Vagina (tissue), 2 donors: Measurements from ENCODE around the gene LYPD6.

Experiments used
- POLR2AphosphoS5 ChIP-seq, 2 donors: sonication (generic); formaldehyde crosslinking; IDR thresholded peaks; one replicate each; pipeline ENCODE4 v1.9.0; 2017; ENCODE audit warnings: antibody characterized with exemption in 2 of 2, mild to moderate bottlenecking in 2 of 2, low read depth in 1 of 2; ENCODE audit not compliant: insufficient read depth in 1 of 2
- TF ChIP-seq, protein P1 (sequence below), 3 experiments: fragments of 450-650 bp in 2 of 3; fragments of 200-600 bp in 1 of 3; sonication (generic) in 1 of 3; IDR thresholded peaks; one replicate each; pipeline ENCODE4 v1.5.1; 2017 to 2019; ENCODE audit warnings: antibody characterized with exemption in 3 of 3, mild to moderate bottlenecking in 2 of 3, moderate library complexity in 2 of 3

DNA sequence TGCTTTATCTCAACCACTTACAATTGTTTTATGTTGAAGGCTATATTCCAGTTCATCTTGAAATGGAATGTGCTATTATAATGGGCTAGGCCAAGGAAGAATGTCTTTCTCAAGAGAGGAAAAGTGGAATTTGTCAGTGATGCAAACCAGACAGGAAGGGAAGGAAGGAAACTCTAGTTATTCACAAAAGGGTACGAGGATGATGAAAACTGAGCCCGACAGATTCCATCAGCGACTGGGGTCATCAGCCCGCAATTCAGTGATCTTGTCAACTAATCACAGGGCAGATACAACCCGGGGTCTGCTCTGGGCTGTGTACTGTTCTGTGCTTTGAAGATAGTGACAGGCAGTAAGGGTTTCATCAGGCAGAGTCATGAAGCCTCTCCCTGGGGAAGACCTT lies 23.4 kb upstream of the LYPD6 start:
- TF ChIP-seq, protein P1, sequence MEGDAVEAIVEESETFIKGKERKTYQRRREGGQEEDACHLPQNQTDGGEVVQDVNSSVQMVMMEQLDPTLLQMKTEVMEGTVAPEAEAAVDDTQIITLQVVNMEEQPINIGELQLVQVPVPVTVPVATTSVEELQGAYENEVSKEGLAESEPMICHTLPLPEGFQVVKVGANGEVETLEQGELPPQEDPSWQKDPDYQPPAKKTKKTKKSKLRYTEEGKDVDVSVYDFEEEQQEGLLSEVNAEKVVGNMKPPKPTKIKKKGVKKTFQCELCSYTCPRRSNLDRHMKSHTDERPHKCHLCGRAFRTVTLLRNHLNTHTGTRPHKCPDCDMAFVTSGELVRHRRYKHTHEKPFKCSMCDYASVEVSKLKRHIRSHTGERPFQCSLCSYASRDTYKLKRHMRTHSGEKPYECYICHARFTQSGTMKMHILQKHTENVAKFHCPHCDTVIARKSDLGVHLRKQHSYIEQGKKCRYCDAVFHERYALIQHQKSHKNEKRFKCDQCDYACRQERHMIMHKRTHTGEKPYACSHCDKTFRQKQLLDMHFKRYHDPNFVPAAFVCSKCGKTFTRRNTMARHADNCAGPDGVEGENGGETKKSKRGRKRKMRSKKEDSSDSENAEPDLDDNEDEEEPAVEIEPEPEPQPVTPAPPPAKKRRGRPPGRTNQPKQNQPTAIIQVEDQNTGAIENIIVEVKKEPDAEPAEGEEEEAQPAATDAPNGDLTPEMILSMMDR (IDR thresholded peaks at IDR 0.05): no peak
- TF ChIP-seq POLR2AphosphoS5 (IDR thresholded peaks at IDR 0.05; ENCODE audit: insufficient read depth in 1 of 2, low read depth in 1 of 2): no peak
